OCI-LY3 (cell line): Measurements from ENCODE around the gene LDAH.

Experiments used
- H2AFZ ChIP-seq: fragments of 200-600, 300-600 bp; shearing (Covaris generic); 2 replicates; pipeline ENCODE4 v1.6.0; 2014; ENCODE audit warnings: antibody characterized with exemption, low read depth, low read length
- H3K27ac ChIP-seq: fragments of 200-600, 300-600 bp; sonication (generic); 2 replicates; pipeline ENCODE4 v1.5.1; 2014; ENCODE audit warnings: mild to moderate bottlenecking, low read length, moderate library complexity, mixed read lengths
- H3K27me3 ChIP-seq: fragments of 200-600, 300-600 bp; sonication (generic); 2 replicates; pipeline ENCODE4 v1.6.1; 2014; ENCODE audit warnings: low read depth, low read length, mixed read lengths
- H3K36me3 ChIP-seq: fragments of 200-600, 300-600 bp; sonication (generic); replicated peaks from 2 replicates; pipeline ENCODE3; 2014; ENCODE audit warnings: low read depth, low read length, mixed read lengths
- H3K4me1 ChIP-seq: fragments of 300-600, 200-600 bp; sonication (generic); 2 replicates; pipeline ENCODE4 v1.6.1; 2014; ENCODE audit warnings: low read length, mixed read lengths
- H3K4me2 ChIP-seq: fragments of 200-600, 300-600 bp; sonication (generic); 2 replicates; pipeline ENCODE4 v1.6.1; 2014; ENCODE audit warnings: low read length, mixed read lengths
- H3K4me3 ChIP-seq: fragments of 300-600, 200-600 bp; sonication (generic); 2 replicates; pipeline ENCODE4 v1.5.1; 2014; ENCODE audit warnings: antibody characterized with exemption, mild to moderate bottlenecking, low read length, moderate library complexity
- H3K79me2 ChIP-seq: fragments of 300-600, 200-600 bp; shearing (Covaris generic); 2 replicates; pipeline ENCODE4 v1.6.1; 2014; ENCODE audit warnings: mild to moderate bottlenecking, low read length, mixed read lengths
- H3K9ac ChIP-seq: fragments of 300-600, 200-600 bp; shearing (Covaris generic); 2 replicates; pipeline ENCODE4 v1.6.0; 2014; ENCODE audit warnings: mild to moderate bottlenecking, low read length, moderate library complexity
- H3K9me3 ChIP-seq: fragments of 200-600, 300-600 bp; shearing (Covaris generic); 2 replicates; pipeline ENCODE4 v1.6.1; 2014; ENCODE audit warnings: low read length, mixed read lengths; ENCODE audit not compliant: insufficient read depth
- H4K20me1 ChIP-seq: fragments of 200-600, 300-600 bp; sonication (generic); 2 replicates; pipeline ENCODE4 v1.6.1; 2016; ENCODE audit warnings: low read length, mixed read lengths; ENCODE audit not compliant: insufficient read depth
- EZH2phosphoT487 ChIP-seq: fragments of 200-600 bp; shearing (Covaris generic); IDR thresholded peaks from 2 replicates; pipeline ENCODE4 v1.6.1; 2018; ENCODE audit warnings: antibody characterized with exemption, mixed run types, low read depth
- TF ChIP-seq, protein P1 (sequence below): fragments of 200-600, 300-600 bp; sonication (generic); IDR thresholded peaks from 2 replicates; pipeline ENCODE4 v1.5.1; 2014; ENCODE audit warnings: antibody characterized with exemption, low read length, low read depth

LDAH gene

DNA sequence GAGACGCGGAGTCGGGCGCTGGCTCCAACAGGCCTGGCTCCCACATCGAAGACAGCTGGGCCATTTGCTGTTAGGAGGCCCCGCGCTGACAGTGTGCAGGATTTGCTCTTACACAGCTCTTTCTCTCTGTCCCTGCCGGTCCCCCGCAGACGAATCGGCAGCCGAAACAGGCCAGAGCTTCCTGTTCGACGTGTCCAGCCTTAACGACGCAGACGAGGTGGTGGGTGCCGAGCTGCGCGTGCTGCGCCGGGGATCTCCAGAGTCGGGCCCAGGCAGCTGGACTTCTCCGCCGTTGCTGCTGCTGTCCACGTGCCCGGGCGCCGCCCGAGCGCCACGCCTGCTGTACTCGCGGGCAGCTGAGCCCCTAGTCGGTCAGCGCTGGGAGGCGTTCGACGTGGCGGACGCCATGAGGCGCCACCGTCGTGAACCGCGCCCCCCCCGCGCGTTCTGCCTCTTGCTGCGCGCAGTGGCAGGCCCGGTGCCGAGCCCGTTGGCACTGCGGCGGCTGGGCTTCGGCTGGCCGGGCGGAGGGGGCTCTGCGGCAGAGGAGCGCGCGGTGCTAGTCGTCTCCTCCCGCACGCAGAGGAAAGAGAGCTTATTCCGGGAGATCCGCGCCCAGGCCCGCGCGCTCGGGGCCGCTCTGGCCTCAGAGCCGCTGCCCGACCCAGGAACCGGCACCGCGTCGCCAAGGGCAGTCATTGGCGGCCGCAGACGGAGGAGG is 152.4 kb downstream of the LDAH start:
- peaks cover 71% of the 10 kb centered on the region for H3K79me2 ChIP-seq
- no peak overlapping the region for H3K4me3 ChIP-seq
- peaks cover 51% of the 10 kb centered on the region for H3K36me3 ChIP-seq
- no peak overlapping the region for H3K4me2 ChIP-seq
- TF ChIP-seq, protein P1, sequence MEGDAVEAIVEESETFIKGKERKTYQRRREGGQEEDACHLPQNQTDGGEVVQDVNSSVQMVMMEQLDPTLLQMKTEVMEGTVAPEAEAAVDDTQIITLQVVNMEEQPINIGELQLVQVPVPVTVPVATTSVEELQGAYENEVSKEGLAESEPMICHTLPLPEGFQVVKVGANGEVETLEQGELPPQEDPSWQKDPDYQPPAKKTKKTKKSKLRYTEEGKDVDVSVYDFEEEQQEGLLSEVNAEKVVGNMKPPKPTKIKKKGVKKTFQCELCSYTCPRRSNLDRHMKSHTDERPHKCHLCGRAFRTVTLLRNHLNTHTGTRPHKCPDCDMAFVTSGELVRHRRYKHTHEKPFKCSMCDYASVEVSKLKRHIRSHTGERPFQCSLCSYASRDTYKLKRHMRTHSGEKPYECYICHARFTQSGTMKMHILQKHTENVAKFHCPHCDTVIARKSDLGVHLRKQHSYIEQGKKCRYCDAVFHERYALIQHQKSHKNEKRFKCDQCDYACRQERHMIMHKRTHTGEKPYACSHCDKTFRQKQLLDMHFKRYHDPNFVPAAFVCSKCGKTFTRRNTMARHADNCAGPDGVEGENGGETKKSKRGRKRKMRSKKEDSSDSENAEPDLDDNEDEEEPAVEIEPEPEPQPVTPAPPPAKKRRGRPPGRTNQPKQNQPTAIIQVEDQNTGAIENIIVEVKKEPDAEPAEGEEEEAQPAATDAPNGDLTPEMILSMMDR, result no peak
- no peak for TF ChIP-seq EZH2phosphoT487
- H2AFZ ChIP-seq, result no peak overlapping the region
- H4K20me1 ChIP-seq, result no peaks in the 10 kb centered on the region
- no peak overlapping the region for H3K27ac ChIP-seq
- peaks cover 54% of the 10 kb centered on the region for H3K4me1 ChIP-seq
- no peaks in the 10 kb centered on the region for H3K9me3 ChIP-seq
- no peak overlapping the region for H3K9ac ChIP-seq
- H3K27me3 ChIP-seq, result peaks cover 13% of the 10 kb centered on the region

DNA sequence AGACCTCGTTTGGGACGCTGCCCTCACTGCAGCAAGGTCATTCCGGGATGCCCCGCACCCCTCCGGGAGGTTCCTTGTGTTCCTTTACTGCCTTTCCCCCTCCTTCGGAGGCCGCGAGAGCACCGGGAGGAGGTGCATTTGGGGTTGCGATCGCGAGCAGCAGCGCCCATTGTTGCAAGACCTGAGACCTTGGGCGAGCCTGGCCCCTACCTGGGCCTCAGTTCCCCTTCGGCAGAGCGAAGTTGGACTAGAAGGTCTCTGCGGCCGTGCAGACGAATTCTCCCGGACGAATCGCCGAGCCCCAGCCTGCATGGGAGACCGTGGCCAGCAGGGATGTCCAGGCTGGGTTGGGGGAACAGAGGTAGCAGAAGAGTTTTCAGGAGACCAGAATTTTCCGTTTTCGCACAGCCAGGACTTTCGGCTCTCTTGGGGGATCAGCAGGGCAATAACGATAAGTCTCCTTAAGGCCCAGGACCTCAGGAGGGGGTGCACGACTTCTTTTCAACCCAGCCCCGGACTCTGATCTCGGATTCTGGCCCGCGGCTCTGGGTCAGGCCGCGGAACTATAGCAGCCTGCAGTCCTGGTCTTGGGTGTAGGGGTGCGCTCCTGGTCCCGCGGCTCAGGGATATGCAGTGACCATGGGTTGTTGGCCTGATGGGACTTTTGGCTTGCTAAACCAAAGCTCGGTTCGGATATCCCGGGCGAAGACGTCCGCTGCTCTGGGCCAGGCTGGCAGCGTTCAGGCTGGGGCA is 153.2 kb downstream of the LDAH start:
- H3K4me1 ChIP-seq, result peaks cover 47% of the 10 kb centered on the region
- H3K27ac ChIP-seq, result no peak overlapping the region
- H3K27me3 ChIP-seq, result peaks cover 20% of the 10 kb centered on the region
- H3K4me2 ChIP-seq, result no peak overlapping the region
- H3K36me3 ChIP-seq, result peaks cover 46% of the 10 kb centered on the region
- TF ChIP-seq, protein P1, result no peak
- TF ChIP-seq EZH2phosphoT487, result no peak
- H4K20me1 ChIP-seq, result no peaks in the 10 kb centered on the region
- no peak overlapping the region for H3K9ac ChIP-seq
- H3K4me3 ChIP-seq, result no peak overlapping the region
- H3K79me2 ChIP-seq, result peaks cover 67% of the 10 kb centered on the region
- H2AFZ ChIP-seq, result no peak overlapping the region
- no peaks in the 10 kb centered on the region for H3K9me3 ChIP-seq

DNA sequence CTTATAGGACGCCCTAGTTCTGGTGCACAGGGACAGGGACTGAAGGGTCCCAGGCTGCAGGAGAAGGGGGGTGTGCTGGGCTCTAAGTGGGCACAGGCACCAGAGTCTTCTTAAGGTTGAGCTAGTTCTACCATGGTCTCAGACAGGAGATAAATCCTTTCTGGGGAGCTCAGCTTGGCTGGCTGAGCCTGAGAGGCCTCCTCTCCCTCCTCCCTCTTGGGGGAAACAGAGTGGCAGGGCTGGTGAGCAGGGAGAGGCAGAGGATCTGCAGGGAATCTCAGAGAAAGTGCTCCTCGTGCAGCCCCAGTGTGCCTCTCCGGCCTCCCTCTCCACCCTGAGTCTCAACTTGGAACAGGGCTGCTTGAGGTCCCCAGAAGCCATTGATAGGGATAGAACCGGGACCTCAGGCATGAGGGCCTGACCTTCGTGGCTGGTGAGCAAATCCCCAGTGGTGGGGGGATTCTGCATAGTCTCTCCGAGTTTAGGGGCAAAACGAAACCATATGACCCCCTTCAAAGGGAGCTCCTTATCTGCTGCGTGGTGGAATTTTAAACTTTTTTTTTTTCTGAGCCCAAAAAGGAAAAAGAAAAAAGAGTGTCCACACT is 153.9 kb downstream of the LDAH start:
- TF ChIP-seq, protein P1, result no peak
- peaks cover 40% of the 10 kb centered on the region for H3K4me1 ChIP-seq

DNA sequence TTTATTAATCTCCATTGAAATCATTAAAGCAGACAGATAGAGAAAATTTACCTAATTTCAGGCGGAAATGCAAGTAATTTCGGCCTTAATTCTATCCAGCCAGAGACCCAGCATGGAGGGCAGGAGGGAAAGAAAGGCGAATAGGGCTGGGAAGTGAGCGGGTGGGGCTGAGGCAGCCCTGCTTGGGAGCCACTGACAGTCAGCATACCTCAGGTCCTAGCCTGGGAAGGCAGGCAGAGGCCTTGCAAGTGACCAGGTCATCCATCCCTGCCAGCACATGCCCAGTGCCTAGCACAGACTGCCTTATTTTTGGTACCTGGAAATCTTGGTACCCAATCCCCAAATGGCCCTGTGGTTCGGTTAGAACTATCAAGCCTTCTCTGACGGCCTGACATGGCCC is 154.4 kb downstream of the LDAH start:
- peak overlapping the region; percentile 100 for H3K4me2 ChIP-seq
- H3K27ac ChIP-seq, result peak overlapping the region; percentile 55
- H3K4me3 ChIP-seq, result peak overlapping the region; percentile 100
- H3K27me3 ChIP-seq, result peaks cover 30% of the 10 kb centered on the region
- TF ChIP-seq, protein P1, result no peak
- TF ChIP-seq EZH2phosphoT487, result no peak
- H3K9me3 ChIP-seq, result no peaks in the 10 kb centered on the region
- peaks cover 40% of the 10 kb centered on the region for H3K4me1 ChIP-seq
- no peak overlapping the region for H2AFZ ChIP-seq
- no peaks in the 10 kb centered on the region for H4K20me1 ChIP-seq
- peaks cover 54% of the 10 kb centered on the region for H3K79me2 ChIP-seq
- peaks cover 33% of the 10 kb centered on the region for H3K36me3 ChIP-seq
- H3K9ac ChIP-seq, result peak overlapping the region; percentile 100

More for the DNA sequence above, 153.9 kb downstream of the LDAH start:
- H3K9me3 ChIP-seq, result no peaks in the 10 kb centered on the region
- peaks cover 60% of the 10 kb centered on the region for H3K79me2 ChIP-seq
- peak overlapping the region; percentile 100 for H3K4me2 ChIP-seq
- H3K36me3 ChIP-seq, result peaks cover 38% of the 10 kb centered on the region
- peaks cover 28% of the 10 kb centered on the region for H3K27me3 ChIP-seq
- H3K9ac ChIP-seq, result peak overlapping the region; percentile 100
- peak overlapping the region; percentile 16; the same call in 1 of the 2 replicates for H3K27ac ChIP-seq
- H4K20me1 ChIP-seq, result no peaks in the 10 kb centered on the region
- H3K4me3 ChIP-seq, result peak overlapping the region; percentile 100
- H2AFZ ChIP-seq, result no peak overlapping the region
